Vagina (tissue), 2 donors: ENCODE data around the gene SMCO1. TPM values are rescaled to one million over a fixed set of nuclear protein-coding genes. Genes with fewer than 3 reads are reported as not detected.

Experiments
- DNase-seq, 2 donors: peaks; one replicate each; pipeline ENCODE4 v3.0.0-alpha.2; 2017; ENCODE audit errors: extremely low spot score in 2 of 2
- H3K27ac ChIP-seq: fragments of 200-600 bp; sonication (generic); one replicate; pipeline ENCODE4 v1.5.1; 2019
- H3K27me3 ChIP-seq: fragments of 200-600 bp; sonication (generic); one replicate; pipeline ENCODE4 v1.5.1; 2019
- H3K36me3 ChIP-seq, 2 donors: fragments of 200-600 bp; sonication (generic); one replicate each; pipeline ENCODE4 v1.5.1; 2017 to 2019
- H3K4me1 ChIP-seq: fragments of 200-600 bp; sonication (generic); one replicate; pipeline ENCODE4 v1.5.1; 2019
- H3K4me3 ChIP-seq, 2 donors: fragments of 200-600 bp; sonication (generic); 1 replicate in 1 of 2; 2 replicates in 1 of 2; pipeline ENCODE4 v1.5.1; 2016 to 2019
- H3K9me3 ChIP-seq: fragments of 200-600 bp; sonication (generic); one replicate; pipeline ENCODE4 v1.5.1; 2019
- POLR2A ChIP-seq, 2 donors: fragments of 450-650 bp; IDR thresholded peaks; one replicate each; pipeline ENCODE4 v1.6.1; 2017; ENCODE audit warnings: antibody characterized with exemption in 2 of 2, mild to moderate bottlenecking in 2 of 2, moderate library complexity in 2 of 2
- POLR2AphosphoS5 ChIP-seq, 2 donors: sonication (generic); formaldehyde crosslinking; IDR thresholded peaks; one replicate each; pipeline ENCODE4 v1.9.0; 2017; ENCODE audit warnings: antibody characterized with exemption in 2 of 2, mild to moderate bottlenecking in 2 of 2, low read depth in 1 of 2; ENCODE audit not compliant: insufficient read depth in 1 of 2
- intact Hi-C: fragments of 100-400 bp; cut with DNase I; formaldehyde crosslinking; loops from one replicate; pipeline ENCODE4 v1.15.1; 2023
- total RNA-seq: library from RNA; depleted of rRNA; stranded (reverse); fragments of >200 nt; gene quantifications from one replicate; pipeline ENCODE4 v1.2.3, GENCODE V29; 2016
- TF ChIP-seq, protein P1 (sequence below), 3 experiments: fragments of 450-650 bp in 2 of 3; fragments of 200-600 bp in 1 of 3; sonication (generic) in 1 of 3; IDR thresholded peaks; one replicate each; pipeline ENCODE4 v1.5.1; 2017 to 2019; ENCODE audit warnings: antibody characterized with exemption in 3 of 3, mild to moderate bottlenecking in 2 of 3, moderate library complexity in 2 of 3

The SMCO1 gene, protein sequence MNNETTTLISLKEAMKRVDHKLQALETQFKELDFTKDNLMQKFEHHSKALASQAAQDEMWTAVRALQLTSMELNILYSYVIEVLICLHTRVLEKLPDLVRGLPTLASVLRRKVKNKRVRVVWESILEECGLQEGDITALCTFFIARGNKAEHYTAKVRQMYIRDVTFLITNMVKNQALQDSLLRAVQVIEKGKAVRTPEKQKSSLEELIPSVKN
- total RNA-seq, result not detected

GRCh38 chr3:196514913-196515621 is at the start of gene SMCO1:
Gene SMCO1 (minus strand): TSS chr3:196515346. CDS start chr3:196515209, 137 bp downstream.
- H3K36me3 ChIP-seq, result no peaks in the 10 kb centered on the region
- H3K4me3 ChIP-seq, result no peak within 1 kb of the TSS
- TF ChIP-seq POLR2A (IDR thresholded peaks at IDR 0.05) (no peak), POLR2AphosphoS5 (IDR thresholded peaks at IDR 0.05; ENCODE audit: insufficient read depth in 1 of 2, low read depth in 1 of 2) (no peak)
- TF ChIP-seq, protein P1, sequence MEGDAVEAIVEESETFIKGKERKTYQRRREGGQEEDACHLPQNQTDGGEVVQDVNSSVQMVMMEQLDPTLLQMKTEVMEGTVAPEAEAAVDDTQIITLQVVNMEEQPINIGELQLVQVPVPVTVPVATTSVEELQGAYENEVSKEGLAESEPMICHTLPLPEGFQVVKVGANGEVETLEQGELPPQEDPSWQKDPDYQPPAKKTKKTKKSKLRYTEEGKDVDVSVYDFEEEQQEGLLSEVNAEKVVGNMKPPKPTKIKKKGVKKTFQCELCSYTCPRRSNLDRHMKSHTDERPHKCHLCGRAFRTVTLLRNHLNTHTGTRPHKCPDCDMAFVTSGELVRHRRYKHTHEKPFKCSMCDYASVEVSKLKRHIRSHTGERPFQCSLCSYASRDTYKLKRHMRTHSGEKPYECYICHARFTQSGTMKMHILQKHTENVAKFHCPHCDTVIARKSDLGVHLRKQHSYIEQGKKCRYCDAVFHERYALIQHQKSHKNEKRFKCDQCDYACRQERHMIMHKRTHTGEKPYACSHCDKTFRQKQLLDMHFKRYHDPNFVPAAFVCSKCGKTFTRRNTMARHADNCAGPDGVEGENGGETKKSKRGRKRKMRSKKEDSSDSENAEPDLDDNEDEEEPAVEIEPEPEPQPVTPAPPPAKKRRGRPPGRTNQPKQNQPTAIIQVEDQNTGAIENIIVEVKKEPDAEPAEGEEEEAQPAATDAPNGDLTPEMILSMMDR (IDR thresholded peaks at IDR 0.05), result no peak
- intact Hi-C loops, result no loop called here
- no peaks in the 10 kb centered on the region for H3K4me1 ChIP-seq
- peaks cover 17% of the 10 kb centered on the region for H3K9me3 ChIP-seq
- H3K27me3 ChIP-seq, result no peaks in the 10 kb centered on the region
- no peak for DNase-seq
- no peak within 1 kb of the TSS for H3K27ac ChIP-seq

GRCh38 chr3:196563721-196564225 is 48.6 kb upstream of the SMCO1 start:
- H3K36me3 ChIP-seq, result peaks cover 0 to 13% of the 10 kb centered on the region in 2 donors
- no peak for TF ChIP-seq POLR2A (IDR thresholded peaks at IDR 0.05)
- no peak for DNase-seq
- H3K4me1 ChIP-seq, result peaks cover 7% of the 10 kb centered on the region
- no peaks in the 10 kb centered on the region for H3K27me3 ChIP-seq
- intact Hi-C loops, result no loop called here
- no peak overlapping the region for H3K27ac ChIP-seq
- no peak overlapping the region for H3K4me3 ChIP-seq
- H3K9me3 ChIP-seq, result no peaks in the 10 kb centered on the region

- DNase-seq, result no peak
- H3K36me3 ChIP-seq, result peaks cover 0 to 13% of the 10 kb centered on the region in 2 donors
- intact Hi-C loops, result no loop called here
- H3K27ac ChIP-seq, result no peak overlapping the region
- no peaks in the 10 kb centered on the region for H3K27me3 ChIP-seq
- TF ChIP-seq POLR2A (IDR thresholded peaks at IDR 0.05), result no peak
- TF ChIP-seq POLR2AphosphoS5 (IDR thresholded peaks at IDR 0.05; ENCODE audit: insufficient read depth in 1 of 2, low read depth in 1 of 2), result no peak
- TF ChIP-seq, protein P1 (IDR thresholded peaks at IDR 0.05), result no peak
- no peak overlapping the region for H3K4me3 ChIP-seq
- no peaks in the 10 kb centered on the region for H3K9me3 ChIP-seq
- no peaks in the 10 kb centered on the region for H3K4me1 ChIP-seq
Observed at GRCh38 chr3:196559826-196560225, 44.7 kb upstream of the SMCO1 start.

GRCh38 chr3:196558476-196558875 is 43.3 kb upstream of the SMCO1 start:
- Histone ChIP-seq H3K4me3 (no peak overlapping the region), H3K27me3 (no peaks in the 10 kb centered on the region), H3K27ac (no peak overlapping the region), H3K4me1 (no peaks in the 10 kb centered on the region), H3K36me3 (peaks cover 0 to 13% of the 10 kb centered on the region in 2 donors), H3K9me3 (no peaks in the 10 kb centered on the region)
- no peak for DNase-seq
- intact Hi-C loops, result no loop called here
- TF ChIP-seq POLR2AphosphoS5 (IDR thresholded peaks at IDR 0.05; ENCODE audit: insufficient read depth in 1 of 2, low read depth in 1 of 2), result no peak
- TF ChIP-seq, protein P1 (IDR thresholded peaks at IDR 0.05), result no peak
- no peak for TF ChIP-seq POLR2A (IDR thresholded peaks at IDR 0.05)

GRCh38 chr3:196557236-196557635 is 42.1 kb upstream of the SMCO1 start:
- Histone ChIP-seq H3K27me3 (no peaks in the 10 kb centered on the region), H3K9me3 (no peaks in the 10 kb centered on the region), H3K4me3 (no peak overlapping the region), H3K36me3 (peaks cover 0 to 13% of the 10 kb centered on the region in 2 donors), H3K4me1 (no peaks in the 10 kb centered on the region), H3K27ac (no peak overlapping the region)
- no peak for DNase-seq
- intact Hi-C loops, result no loop called here
- TF ChIP-seq POLR2AphosphoS5 (IDR thresholded peaks at IDR 0.05; ENCODE audit: insufficient read depth in 1 of 2, low read depth in 1 of 2) (no peak), POLR2A (IDR thresholded peaks at IDR 0.05) (no peak)
- TF ChIP-seq, protein P1 (IDR thresholded peaks at IDR 0.05), result no peak
